ENCODE results near the gene ZNF157.

ZNF157 gene

DNA sequence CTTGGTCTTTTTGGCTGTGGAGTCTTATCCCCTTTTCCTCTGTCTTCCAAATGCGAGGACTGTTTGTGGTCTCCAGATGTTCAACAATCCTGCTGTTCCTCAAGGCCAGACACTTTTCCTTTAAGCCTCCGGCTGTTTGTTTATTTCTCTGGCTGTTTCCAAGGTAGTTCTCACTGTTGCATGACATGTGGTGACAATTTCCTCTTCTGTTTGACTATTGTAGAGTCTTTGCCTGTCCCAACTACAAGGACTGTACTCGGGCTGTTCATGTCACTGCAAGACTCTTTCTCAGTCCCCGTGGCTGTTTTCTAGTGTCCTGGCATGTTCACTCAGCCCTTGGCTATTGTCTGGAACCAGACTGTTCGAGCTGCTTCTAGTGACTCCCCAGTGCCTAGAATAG lies 50.6 kb downstream of the ZNF157 start:
- Histone ChIP-seq H3K27me3 (replicated peaks) (no peaks in the 10 kb centered on the region), H3K36me3 (replicated peaks) (no peaks in the 10 kb centered on the region), H3K27ac (no peak overlapping the region), H3K4me3 (ENCODE audit: low read depth, low read length) (no peak overlapping the region)
- no peak for TF ChIP-seq CTCF (IDR thresholded peaks at IDR 0.05; ENCODE audit: low read depth, low read length, missing control alignments)
- in situ Hi-C loops (cut with HindIII; ENCODE audit: low pct_ligation_motif_present, low sequenced_read_pairs), result no loop called here
- DNase-seq, result no peak

- Histone ChIP-seq H3K27ac (no peak overlapping the region), H3K27me3 (replicated peaks) (no peaks in the 10 kb centered on the region), H3K36me3 (replicated peaks) (no peaks in the 10 kb centered on the region), H3K4me3 (ENCODE audit: low read depth, low read length) (no peak overlapping the region)
- no peak for TF ChIP-seq CTCF (IDR thresholded peaks at IDR 0.05; ENCODE audit: low read depth, low read length, missing control alignments)
- in situ Hi-C loops (cut with HindIII; ENCODE audit: low pct_ligation_motif_present, low sequenced_read_pairs), result no loop called here
- no peak for DNase-seq
Observed at GRCh38 chrX:47422444-47422843, 52.1 kb downstream of the ZNF157 start.

DNA sequence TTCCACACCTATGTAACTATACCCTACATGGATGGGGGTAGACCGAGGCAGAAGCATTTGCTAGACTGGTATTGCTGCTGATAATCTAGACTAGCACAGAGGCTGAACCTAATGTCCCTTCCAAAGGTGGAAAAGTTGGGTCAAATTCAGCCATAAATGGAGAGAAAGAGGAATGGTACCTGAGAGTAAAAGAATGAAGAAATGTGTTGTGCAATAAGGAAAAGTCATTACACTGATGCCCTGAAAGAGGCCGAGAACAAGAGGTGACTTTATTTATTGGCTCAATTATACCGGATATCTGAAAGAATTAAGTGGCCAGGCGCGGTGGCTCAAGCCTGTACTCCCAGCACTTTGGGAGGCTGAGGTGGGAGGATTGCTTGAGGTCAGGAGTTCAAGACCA lies 60.5 kb downstream of the ZNF157 start:
- H3K36me3 ChIP-seq (replicated peaks), result no peaks in the 10 kb centered on the region
- no peak overlapping the region for H3K27ac ChIP-seq
- in situ Hi-C loops (cut with HindIII; ENCODE audit: low pct_ligation_motif_present, low sequenced_read_pairs), result no loop called here
- H3K27me3 ChIP-seq (replicated peaks), result no peaks in the 10 kb centered on the region
- DNase-seq, result no peak
- no peak for TF ChIP-seq CTCF (IDR thresholded peaks at IDR 0.05; ENCODE audit: low read depth, low read length, missing control alignments)
- H3K4me3 ChIP-seq (ENCODE audit: low read depth, low read length), result no peak overlapping the region

DNA sequence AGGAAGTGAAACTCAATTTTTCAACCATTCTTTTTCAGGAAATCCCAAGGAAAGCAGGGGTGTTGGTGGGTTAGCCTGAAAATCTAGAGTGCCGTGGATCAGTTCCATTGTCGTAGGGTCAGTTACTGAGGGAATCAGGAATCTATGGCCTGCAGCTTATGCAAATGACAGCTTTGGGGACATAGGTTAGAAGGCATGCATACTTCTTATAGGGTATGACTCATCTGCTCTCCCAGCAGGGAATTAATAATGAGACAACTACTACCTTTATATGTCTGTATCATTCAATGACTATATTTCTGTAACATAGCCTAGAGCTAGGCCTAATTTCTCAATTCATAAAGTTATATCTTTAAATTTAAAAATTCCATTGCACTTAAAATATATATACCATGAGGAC lies 76.1 kb downstream of the ZNF157 start:
- H3K27me3 ChIP-seq (replicated peaks), result no peaks in the 10 kb centered on the region
- DNase-seq, result no peak
- peaks cover 8% of the 10 kb centered on the region for H3K36me3 ChIP-seq (replicated peaks)
- in situ Hi-C loops (cut with HindIII; ENCODE audit: low pct_ligation_motif_present, low sequenced_read_pairs), result no loop called here
- TF ChIP-seq CTCF (IDR thresholded peaks at IDR 0.05; ENCODE audit: low read depth, low read length, missing control alignments), result no peak
- H3K4me3 ChIP-seq (ENCODE audit: low read depth, low read length), result no peak overlapping the region
- H3K27ac ChIP-seq, result no peak overlapping the region

DNA sequence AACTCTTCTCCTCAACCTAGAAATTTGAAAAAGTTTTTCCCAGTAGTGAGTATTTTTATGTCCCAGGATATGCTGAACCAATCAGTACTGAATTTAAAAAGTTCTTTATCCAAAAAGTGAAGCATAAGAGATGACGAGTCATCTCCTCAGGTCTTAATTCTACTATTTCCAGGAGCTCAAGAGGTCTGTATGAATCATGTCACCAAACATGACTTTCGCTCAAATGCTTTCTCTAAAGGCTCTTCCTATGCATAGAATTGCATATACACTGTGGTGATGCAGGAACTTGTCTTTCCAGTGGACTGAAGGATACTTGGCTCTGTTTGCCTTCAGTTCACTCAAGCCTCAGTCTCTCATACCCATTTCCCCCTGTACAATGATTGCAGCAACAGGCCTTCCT lies 76.6 kb downstream of the ZNF157 start:
- Histone ChIP-seq H3K27me3 (replicated peaks) (no peaks in the 10 kb centered on the region), H3K36me3 (replicated peaks) (peaks cover 8% of the 10 kb centered on the region), H3K4me3 (ENCODE audit: low read depth, low read length) (no peak overlapping the region), H3K27ac (no peak overlapping the region)
- no peak for DNase-seq
- no peak for TF ChIP-seq CTCF (IDR thresholded peaks at IDR 0.05; ENCODE audit: low read depth, low read length, missing control alignments)
- in situ Hi-C loops (cut with HindIII; ENCODE audit: low pct_ligation_motif_present, low sequenced_read_pairs), result no loop called here

GRCh38 chrX:47447607-47448006 lies 77.2 kb downstream of the ZNF157 start:
- H3K27me3 ChIP-seq (replicated peaks), result no peaks in the 10 kb centered on the region
- DNase-seq, result no peak
- in situ Hi-C loops (cut with HindIII; ENCODE audit: low pct_ligation_motif_present, low sequenced_read_pairs), result no loop called here
- TF ChIP-seq CTCF (IDR thresholded peaks at IDR 0.05; ENCODE audit: low read depth, low read length, missing control alignments), result no peak
- peaks cover 11% of the 10 kb centered on the region for H3K36me3 ChIP-seq (replicated peaks)
- H3K4me3 ChIP-seq (ENCODE audit: low read depth, low read length), result no peak overlapping the region
- H3K27ac ChIP-seq, result no peak overlapping the region

Measured in brain microvascular endothelial cell (primary cell).